ENCODE measurements around the gene HHAT. TPM values are rescaled to one million over a fixed set of nuclear protein-coding genes. Genes with fewer than 3 reads are reported as not detected.

The HHAT gene
- total RNA-seq, 2 donors from 2014 or later, result 16.3 to 19.0 TPM

- H3K9me3 ChIP-seq, result no peaks in the 10 kb centered on the region
- H3K27me3 ChIP-seq (replicated peaks; ENCODE audit: insufficient read depth), result no peaks in the 10 kb centered on the region
- no peak for DNase-seq (ENCODE audit: low spot score)
- H3K27ac ChIP-seq, result no peak overlapping the region
- 53% methylated on average over 7 of the region's 7 CpGs for WGBS
- H3K4me3 ChIP-seq, result no peak overlapping the region
- H3K36me3 ChIP-seq, result no peaks in the 10 kb centered on the region
- TF ChIP-seq POLR2A (IDR thresholded peaks at IDR 0.05), result no peak
- no peak for TF ChIP-seq POLR2AphosphoS5 (IDR thresholded peaks at IDR 0.05)
- no peak for TF ChIP-seq CTCF (IDR thresholded peaks at IDR 0.05)
- intact Hi-C loops (cut with DNase I), result no loop called here
- H3K4me1 ChIP-seq (replicated peaks), result no peaks in the 10 kb centered on the region
Observed at GRCh38 chr1:210330279-210330866, 1.7 kb downstream of the HHAT start.

DNA sequence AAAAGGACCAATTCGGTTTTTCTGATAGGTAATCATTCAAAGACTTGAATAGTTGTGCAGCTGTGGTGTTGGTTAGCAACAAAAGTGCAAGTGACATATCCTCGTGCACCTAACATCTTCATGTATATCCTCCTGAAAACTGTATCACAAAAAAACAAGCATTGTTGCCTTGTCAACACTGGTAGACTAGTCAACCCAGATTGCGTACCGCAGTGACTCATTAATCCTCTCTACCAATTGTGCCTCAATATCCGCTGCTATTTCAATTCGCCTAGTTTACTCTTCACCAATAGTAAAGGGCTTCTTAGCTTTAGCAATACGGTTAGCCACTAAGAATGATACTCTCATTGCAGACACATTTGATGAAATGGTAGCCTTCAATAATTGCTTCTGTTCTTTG lies 3.5 kb downstream of the HHAT start:
- DNase-seq (ENCODE audit: low spot score), result no peak
- no peak overlapping the region for H3K27ac ChIP-seq
- 89% methylated on average over 7 of the region's 7 CpGs for WGBS

GRCh38 chr1:210332719-210333398 lies 4.2 kb downstream of the HHAT start:
- Histone ChIP-seq H3K4me3 (no peak overlapping the region), H3K36me3 (no peaks in the 10 kb centered on the region), H3K27ac (no peak overlapping the region), H3K27me3 (replicated peaks; ENCODE audit: insufficient read depth) (no peaks in the 10 kb centered on the region), H3K4me1 (replicated peaks) (no peaks in the 10 kb centered on the region), H3K9me3 (no peaks in the 10 kb centered on the region)
- no peak for DNase-seq (ENCODE audit: low spot score)
- WGBS, result 59% methylated on average over 4 of the region's 4 CpGs
- TF ChIP-seq POLR2AphosphoS5 (IDR thresholded peaks at IDR 0.05) (no peak), CTCF (IDR thresholded peaks at IDR 0.05) (no peak), POLR2A (IDR thresholded peaks at IDR 0.05) (no peak)
- intact Hi-C loops (cut with DNase I), result no loop called here

More for the DNA sequence above, 3.5 kb downstream of the HHAT start:
- Histone ChIP-seq H3K4me1 (replicated peaks) (no peaks in the 10 kb centered on the region), H3K36me3 (no peaks in the 10 kb centered on the region), H3K9me3 (no peaks in the 10 kb centered on the region), H3K27me3 (replicated peaks; ENCODE audit: insufficient read depth) (no peaks in the 10 kb centered on the region), H3K4me3 (no peak overlapping the region)
- TF ChIP-seq POLR2A (IDR thresholded peaks at IDR 0.05) (no peak), POLR2AphosphoS5 (IDR thresholded peaks at IDR 0.05) (no peak), CTCF (IDR thresholded peaks at IDR 0.05) (no peak)
- intact Hi-C loops (cut with DNase I), result no loop called here

DNA sequence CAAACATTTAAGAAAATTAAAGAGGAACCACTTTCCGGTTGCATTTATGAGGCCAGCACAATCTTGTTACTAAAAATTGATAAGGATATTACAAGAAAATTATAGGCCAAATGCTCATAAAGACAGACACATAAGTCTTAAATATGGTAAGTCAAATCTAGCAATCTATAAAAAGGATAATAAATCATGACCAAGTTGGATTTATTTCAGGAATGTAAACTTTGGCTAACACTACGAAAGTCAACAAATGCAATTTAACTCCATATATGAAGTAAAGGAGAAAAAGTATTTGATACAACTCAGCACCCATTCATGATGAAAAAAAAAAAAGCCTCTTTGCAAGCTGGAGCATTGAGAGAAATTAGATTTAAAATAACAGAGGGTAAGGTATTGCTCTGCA lies 6.3 kb downstream of the HHAT start:
- intact Hi-C loops (cut with DNase I), result no loop called here
- WGBS, result 35% methylated on average over 2 of the region's 2 CpGs
- no peak for DNase-seq (ENCODE audit: low spot score)

More for the DNA sequence above, 6.3 kb downstream of the HHAT start:
- H3K27me3 ChIP-seq (replicated peaks; ENCODE audit: insufficient read depth), result no peaks in the 10 kb centered on the region
- TF ChIP-seq POLR2A (IDR thresholded peaks at IDR 0.05), result no peak
- no peak for TF ChIP-seq POLR2AphosphoS5 (IDR thresholded peaks at IDR 0.05)
- TF ChIP-seq CTCF (IDR thresholded peaks at IDR 0.05), result no peak
- no peaks in the 10 kb centered on the region for H3K9me3 ChIP-seq
- no peaks in the 10 kb centered on the region for H3K36me3 ChIP-seq
- no peak overlapping the region for H3K27ac ChIP-seq
- H3K4me1 ChIP-seq (replicated peaks), result no peaks in the 10 kb centered on the region
- H3K4me3 ChIP-seq, result no peak overlapping the region
